GM13976 (cell line): Measurements from ENCODE around the gene ADCYAP1R1.

ENCODE experiments used
- DNase-seq: peaks from one replicate; pipeline ENCODE4 v3.0.0; 2012; ENCODE audit warnings: low spot score
- in situ Hi-C: fragments of 300-500 bp; cut with MboI; formaldehyde crosslinking; loops from one replicate; pipeline ENCODE4 v1.12.0; 2022; ENCODE audit warnings: low sequenced_read_pairs, mixed read lengths, inconsistent platforms; ENCODE audit not compliant: unreplicated experiment
- TF ChIP-seq, protein P1 (sequence below): IDR thresholded peaks from 2 replicates; pipeline ENCODE4 v1.5.1; 2012; ENCODE audit warnings: borderline replicate concordance, mild to moderate bottlenecking; ENCODE audit not compliant: insufficient read depth; ENCODE audit errors: extremely low read depth, missing control alignments, control extremely low read depth

ADCYAP1R1 gene

DNA sequence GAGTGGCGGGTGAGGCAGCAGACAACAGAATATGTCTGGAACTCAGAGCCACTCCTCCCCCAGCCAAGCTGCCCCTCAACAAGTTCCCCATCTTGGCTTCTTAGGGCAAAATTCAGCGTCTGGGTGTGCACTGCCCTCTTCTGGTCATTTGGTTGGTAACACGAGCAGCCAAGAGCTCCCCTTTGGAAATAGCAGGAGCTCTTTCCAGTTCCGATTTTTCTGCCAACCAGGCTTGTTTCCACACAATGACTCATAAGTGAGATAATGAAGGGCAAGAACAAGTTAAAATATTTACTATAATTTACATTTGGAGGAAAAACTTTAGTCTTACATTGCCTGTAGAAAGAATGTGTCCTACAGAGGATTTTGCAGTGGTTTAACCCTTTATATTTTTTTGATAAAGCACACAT lies 70.5 kb downstream of the ADCYAP1R1 start:
- TF ChIP-seq, protein P1, sequence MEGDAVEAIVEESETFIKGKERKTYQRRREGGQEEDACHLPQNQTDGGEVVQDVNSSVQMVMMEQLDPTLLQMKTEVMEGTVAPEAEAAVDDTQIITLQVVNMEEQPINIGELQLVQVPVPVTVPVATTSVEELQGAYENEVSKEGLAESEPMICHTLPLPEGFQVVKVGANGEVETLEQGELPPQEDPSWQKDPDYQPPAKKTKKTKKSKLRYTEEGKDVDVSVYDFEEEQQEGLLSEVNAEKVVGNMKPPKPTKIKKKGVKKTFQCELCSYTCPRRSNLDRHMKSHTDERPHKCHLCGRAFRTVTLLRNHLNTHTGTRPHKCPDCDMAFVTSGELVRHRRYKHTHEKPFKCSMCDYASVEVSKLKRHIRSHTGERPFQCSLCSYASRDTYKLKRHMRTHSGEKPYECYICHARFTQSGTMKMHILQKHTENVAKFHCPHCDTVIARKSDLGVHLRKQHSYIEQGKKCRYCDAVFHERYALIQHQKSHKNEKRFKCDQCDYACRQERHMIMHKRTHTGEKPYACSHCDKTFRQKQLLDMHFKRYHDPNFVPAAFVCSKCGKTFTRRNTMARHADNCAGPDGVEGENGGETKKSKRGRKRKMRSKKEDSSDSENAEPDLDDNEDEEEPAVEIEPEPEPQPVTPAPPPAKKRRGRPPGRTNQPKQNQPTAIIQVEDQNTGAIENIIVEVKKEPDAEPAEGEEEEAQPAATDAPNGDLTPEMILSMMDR = peak; percentile 68
- in situ Hi-C loops = loop anchor here (5.0 to 10.0 kb wide), 3 partner anchors 140 to 612 kb away; no protein-coding TSS in a partner anchor
- DNase-seq = peak; percentile 59

DNA sequence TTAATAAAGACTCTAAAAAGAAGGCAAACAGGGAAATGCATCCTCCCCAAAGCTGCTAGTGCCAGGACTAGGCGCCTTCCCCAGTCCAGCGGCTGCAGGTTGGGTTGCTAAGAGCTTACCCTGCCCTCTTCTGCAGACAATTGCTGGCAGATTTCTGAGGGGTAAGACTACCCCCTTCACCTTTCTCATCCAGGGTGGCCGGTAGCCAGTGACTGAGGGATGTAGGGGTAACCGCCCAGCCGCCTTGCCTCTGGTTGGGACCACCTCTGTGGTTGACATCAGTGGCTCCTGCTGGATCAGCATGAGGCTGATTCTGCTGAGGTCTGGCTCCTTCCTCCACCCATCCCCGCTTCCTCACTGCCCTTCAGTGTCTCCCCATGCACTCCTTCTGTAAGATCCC lies 71.2 kb downstream of the ADCYAP1R1 start:
- TF ChIP-seq, protein P1 = no peak
- no peak for DNase-seq
- in situ Hi-C loops = loop anchor here (5.0 to 10.0 kb wide), 3 partner anchors 141 to 611 kb away; no protein-coding TSS in a partner anchor

DNA sequence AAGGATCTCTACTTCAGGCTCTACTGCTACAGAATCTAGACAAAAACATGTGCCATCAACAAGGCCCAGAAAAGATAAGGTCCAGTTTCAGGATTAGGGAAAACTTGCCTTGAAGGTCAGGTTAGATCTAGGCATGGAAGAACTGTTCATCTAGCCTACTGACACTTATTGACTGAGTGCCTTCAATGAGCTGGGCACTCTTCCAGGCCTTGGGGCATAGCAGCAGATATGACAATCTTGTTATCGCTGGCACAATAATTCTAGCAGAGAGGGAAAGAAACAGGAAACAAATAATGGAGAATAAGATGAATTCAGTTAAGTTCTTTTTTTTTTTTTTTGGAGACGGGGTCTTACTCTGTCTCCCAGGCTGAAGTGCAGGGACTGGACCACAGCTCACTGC lies 71.6 kb downstream of the ADCYAP1R1 start:
- in situ Hi-C loops = loop anchor here (5.0 to 10.0 kb wide), 3 partner anchors 141 to 611 kb away; no protein-coding TSS in a partner anchor
- TF ChIP-seq, protein P1 = no peak
- no peak for DNase-seq

DNA sequence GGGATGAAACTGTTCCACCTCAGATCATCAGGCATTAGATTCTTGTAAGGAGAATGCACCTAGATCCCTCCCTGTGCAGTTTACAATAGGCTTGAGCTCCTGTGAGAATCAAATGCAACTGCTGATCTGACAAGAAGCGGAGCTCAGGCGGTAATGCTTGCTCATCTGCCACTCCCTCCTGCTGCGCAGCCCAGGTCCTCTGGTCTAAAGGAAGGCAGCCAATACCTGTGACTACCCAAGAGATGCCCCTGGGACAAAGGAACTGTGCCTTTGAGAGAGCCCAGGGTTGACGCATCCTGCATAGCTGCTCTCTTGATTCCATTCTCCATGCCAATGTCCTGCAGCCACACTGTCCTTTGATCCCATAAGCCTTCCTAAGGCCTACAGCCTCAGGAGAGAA lies 73.1 kb downstream of the ADCYAP1R1 start:
- TF ChIP-seq, protein P1 = no peak
- no peak for DNase-seq
- in situ Hi-C loops = loop anchor here (10.0 kb wide), 2 partner anchors 320 to 610 kb away; no protein-coding TSS in a partner anchor

DNA sequence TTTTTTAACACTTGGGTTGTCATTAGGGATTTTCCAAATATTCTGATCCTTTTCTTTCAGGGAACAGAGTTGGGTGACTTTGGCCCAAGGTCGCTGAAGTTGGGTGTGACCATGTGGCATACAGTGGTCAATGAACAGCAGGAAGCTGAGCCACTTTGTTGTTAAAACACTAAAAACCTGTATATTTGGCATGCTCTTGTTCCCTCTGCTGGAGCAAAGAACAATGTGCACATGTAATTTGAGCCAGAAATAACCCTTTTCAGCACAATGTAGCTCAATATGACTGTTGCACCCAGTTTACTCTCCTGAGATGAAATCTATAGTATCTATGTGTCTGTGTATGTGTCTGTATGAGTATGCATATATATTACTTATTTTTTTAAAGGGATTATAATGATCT lies 74.9 kb downstream of the ADCYAP1R1 start:
- in situ Hi-C loops = loop anchor here (10.0 kb wide), 2 partner anchors 322 to 608 kb away; no protein-coding TSS in a partner anchor
- TF ChIP-seq, protein P1 = no peak
- no peak for DNase-seq

DNA sequence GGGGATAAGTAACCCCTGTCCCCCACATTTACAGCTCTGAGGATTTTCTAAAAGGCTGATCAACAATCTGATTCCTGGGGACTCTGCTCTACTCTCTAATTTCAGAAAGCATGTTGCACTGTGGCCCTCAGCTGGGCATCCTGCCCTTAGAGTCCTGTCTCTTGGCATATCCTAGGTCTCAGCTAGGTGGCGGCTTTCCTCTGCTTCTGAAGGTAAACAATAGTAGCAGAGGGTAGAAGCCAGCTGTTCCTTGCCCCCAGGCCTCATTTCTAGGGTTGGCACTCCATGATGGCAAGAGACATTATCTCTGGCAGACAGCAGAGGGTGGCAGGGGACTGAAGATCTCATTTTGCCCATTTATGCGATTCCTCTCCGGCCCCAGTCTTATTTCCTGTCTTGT lies 77.0 kb downstream of the ADCYAP1R1 start:
- TF ChIP-seq, protein P1 = no peak
- no peak for DNase-seq
- in situ Hi-C loops = loop anchor here (10.0 kb wide), 2 partner anchors 324 to 606 kb away; no protein-coding TSS in a partner anchor

DNA sequence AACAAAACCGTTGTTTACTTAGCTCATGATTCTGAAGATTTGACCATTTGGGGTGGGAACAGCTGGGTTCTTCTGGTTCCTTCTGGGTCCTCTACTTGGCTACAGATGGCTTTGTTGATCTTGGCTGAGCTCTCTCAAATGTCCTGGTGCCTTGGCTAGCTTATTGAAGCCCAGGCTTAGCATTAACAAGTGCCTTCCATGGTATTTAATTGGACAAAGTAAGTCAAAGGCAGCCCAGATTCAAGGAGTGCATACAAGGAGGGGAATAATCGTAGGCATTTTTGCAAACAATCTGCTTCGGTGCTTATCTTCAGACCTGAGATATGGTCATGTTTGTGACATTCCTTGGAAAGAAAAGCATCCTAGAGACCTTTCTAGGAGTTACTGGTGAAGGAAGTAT lies 81.4 kb downstream of the ADCYAP1R1 start:
- TF ChIP-seq, protein P1 = no peak
- in situ Hi-C loops = no loop called here
- DNase-seq = no peak
